NCI-H524 (cell line): ENCODE measurements around the gene RTBDN.
"Not testable (repeated sequence)": the region's sequence is repeated elsewhere in the genome, so short reads cannot be mapped to it uniquely, and the experiment has no call there.

ENCODE experiments used
- DNase-seq, 2 experiments: peaks; one replicate each; lab custom pipeline; 2025; lab: John Stamatoyannopoulos, UW

The RTBDN gene

DNA sequence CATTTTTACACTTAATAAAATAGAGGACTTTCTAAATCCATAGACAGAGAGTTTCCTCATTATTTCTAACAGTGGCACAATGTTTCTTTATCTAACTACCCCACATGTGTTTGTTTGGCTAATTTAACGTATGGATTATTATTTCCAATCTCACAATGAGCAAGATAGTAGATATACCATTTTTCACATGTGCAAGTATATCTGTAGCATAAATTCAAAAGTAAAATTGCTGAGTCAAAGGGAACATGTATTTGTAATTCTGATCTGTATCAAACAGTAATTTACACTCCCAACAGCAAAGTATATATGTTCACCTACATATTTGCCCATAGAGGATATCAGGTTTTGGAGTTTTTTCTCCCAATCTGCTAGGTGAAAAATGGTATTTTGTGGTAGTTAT lies 22.3 kb upstream of the RTBDN start:
- DNase-seq, result no peak

DNA sequence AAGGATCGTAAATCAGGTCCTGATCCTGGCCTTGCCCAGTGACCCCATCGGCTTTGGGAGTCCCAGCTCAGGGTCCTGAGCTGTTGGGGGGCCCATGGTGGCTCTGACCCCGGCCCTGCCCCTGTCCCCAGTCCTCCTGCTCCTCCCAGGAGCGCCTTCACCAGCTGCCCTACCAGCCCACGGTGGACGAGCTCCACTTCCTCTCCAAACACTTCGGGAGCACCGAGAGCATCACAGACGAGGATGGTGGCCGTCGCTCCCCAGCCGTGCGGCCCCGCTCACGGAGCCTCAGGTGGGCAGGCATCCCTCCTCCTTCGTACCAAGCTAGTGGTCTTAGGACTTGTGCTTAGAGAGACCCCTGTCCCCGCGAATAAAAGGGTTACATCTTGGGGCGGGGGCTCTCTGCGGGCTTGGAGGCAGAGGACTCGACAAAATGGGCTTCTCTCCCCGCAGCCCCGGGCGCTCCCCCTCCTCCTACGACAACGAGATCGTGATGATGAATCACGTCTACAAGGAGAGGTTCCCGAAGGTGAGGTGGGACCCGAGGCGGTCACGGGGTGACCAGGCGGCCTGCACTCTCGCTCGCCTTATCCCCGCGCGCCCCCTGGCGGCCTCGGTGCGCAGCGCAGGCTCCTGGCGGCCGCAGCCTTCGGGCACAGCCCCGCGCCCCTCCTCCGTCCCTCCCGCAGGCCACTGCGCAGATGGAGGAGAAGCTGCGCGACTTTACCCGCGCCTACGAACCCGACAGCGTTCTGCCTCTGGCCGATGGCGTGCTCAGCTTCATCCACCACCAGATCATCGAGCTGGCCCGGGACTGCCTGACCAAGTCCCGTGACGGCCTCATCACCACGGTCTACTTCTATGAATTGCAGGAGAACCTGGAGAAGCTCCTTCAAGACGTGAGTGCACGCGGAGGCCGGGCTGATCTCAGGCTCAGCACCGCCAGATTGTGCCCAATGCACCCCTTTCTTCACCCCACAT lies 13.1 kb upstream of the RTBDN start:
- DNase-seq, result peak; percentile 52 to 81

DNA sequence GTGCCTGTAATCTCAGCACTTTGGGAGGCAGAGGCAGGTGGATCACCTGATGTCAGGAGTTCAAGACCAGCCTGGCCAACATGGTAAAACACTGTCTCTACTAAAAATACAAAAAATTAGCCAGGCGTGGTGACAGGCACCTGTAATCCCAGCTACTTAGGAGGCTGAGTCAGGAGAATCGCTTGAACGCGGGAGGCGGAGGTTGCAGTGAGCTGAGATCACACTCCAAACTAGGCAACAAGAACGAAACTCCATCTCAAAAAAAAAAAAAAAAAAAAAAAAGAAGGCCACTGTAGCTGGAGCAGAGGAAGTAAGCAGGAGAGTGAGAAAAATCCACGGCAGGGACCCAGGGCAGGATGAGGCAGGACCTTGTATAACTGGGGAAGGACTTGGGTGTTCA lies 12.2 kb upstream of the RTBDN start:
- not testable (repeated sequence) for DNase-seq

DNA sequence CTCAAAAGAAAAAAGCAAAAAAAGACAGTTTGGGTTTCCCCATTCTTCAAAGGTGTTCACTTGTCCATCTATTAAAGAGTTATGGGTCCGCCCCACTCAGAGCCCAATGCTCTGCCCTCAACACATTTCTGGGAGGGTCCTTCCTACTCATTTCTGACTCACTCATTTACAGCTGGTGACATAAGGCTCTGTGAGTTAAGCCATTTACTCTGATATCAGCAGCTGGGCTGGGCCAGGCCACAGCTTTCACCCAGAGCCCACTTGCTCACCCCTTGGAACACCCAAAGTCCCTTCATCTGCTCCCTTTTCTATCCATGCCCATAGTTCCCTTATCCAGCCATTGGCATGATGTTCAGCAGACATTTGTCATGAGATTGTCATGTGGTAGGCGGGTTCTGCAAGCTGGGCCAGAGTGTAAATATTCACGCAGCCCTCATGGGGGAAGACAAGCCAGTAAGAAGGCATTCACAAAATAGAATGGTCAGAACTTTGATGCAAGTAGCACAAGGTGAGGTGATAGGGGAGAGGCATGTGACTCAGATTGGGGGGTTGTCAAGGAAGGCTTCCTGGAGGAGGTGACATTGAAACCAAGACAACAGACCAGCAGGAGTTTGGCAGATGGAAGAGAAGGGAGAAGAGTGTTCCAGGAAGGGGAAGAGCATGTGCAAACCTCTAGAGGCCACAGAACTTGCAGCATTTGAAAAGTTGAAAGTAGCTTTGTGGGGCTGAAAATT lies 9.8 kb upstream of the RTBDN start:
- no peak for DNase-seq

DNA sequence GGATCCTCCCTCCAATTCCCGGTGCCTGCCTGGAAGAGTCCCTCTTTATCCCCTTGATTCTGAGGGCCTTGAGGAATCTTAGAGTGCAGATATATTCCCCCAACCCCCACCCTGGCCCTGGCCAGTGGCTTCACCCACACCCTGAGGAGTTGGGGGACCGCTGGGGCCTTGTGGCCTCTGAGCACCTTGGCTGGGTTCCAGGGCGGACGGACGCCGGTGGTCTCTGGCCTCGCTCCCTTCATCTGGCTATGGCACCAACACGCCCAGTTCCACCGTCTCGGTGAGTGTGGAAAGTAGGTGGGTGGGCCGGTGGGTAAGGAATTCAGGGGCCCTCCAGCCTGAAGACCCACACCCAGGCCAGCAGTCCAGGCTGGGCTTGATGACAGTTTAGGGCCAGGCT lies 8.9 kb upstream of the RTBDN start:
- DNase-seq, result no peak

DNA sequence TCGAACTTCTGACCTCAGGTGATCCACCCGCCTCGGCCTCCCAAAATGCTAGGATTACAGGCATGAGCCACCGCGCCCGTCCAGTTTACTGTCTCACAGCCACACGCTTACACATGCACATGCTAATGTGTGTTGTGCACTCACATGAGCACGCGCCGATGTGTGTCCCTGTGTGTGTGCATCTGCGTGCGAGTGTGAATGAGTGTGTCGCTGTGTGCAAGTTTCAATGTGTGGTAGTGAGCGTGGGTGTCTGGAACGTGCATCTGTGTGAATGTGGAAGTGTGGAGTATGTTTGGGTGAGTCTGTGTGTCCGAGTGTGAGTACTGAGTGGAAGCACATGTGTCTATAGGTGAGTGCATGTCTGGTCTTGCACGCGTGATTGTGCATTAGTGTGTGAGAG lies 8.1 kb upstream of the RTBDN start:
- no peak for DNase-seq

DNA sequence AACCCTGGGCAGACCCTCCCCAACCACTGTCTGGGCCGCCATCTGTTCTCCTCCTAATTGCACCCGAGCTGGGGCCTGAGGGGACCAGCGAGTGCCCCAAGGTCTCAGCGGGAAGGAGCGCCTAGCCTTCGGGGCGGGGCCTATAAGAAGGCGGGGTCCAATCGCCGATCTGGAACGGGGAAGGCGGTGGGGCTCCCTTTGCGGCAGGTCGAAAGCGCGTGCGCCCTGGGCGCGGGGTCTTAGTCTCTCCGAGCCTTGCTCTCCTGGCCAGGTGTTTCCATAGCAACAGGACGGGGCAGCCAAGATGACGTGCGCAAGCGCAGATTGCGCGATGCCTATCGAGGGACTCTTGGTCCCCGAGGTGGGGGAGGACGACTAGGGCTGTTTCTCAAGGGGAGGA lies 6.7 kb upstream of the RTBDN start:
- peak; percentile 92 to 93 for DNase-seq

DNA sequence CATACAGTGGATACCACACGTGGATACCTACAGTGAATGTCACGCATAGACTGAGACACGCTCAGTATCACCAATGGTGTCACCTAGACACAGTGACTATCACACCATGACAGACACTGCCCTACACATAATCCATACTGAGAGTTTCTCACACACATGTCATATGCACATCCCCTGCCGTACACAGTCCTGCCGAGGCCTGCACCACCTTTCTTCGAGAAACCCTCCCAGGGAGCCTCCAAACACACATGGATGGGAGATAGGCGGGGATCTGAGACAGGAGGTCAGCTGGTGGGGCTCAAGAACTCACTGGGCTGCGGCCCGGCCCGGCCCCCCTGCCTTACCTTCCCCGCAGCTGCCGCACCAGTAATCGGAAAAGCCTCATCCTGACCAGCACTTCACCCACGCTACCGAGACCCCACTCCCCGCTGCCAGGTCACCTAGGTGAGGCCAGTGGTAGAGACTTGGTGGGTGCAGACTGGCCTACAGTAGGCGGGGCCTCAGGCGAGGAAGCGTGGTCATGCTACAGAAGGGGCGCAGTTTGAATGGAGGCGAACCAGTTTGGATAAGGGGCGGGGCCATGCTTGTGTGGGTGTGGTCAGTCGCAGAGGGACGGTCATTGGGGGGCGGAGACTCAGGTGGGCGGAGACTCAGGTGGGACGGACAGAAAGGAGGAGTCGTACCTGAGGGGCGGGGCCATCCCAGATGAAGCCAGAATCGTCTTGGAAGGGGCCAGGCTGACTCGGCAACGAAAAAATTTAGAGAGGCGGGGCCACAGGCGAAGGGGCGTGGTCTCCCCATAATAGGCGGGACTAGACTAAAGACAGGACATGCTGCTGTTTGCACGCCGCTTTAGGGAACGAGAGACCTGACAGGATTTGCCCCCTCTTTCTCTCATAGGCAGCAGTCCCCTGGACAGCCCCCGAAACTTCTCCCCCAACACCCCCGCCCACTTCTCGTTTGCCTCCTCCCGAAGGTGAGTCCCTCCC lies 6.0 kb upstream of the RTBDN start:
- DNase-seq, result peak; percentile 65 to 70

DNA sequence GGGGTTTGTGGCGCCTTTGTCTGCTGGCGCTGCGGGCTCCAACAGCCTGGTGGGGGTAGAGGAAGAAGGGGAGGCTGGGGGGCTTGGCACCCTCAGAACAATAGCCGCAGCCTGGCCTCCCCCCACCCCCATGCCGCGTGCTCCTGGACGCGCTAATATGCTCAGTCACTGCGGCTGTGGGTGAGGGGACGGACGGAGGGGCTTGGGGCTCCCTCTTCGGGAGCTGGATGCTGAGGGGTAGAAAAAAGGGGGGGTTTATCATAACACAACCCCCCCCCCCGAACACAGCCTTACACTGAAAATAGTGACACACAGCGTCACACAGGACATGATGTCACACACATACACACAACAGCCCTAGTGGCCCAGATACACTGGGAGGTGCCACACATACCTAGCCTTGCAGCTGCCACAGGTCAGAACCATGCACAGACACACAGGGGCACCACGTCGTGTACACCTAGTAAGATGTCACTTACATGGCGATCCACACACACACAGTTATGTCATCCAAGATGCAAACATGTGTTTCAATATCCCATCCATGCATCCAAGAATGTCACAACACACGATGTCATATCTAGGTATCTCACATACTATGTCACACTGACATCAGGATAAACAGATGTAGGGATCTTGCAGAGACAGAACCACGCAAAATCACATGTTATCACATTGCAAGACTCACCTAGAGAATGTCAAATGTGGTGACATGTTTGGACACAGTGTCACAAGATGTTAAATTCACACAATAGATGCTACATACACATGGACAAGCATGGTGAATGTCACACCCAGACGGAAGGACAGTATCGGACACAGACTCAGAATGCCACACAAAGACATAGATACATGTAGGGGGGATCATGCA lies 4.7 kb upstream of the RTBDN start:
- peak in 1 of 2 experiments; percentile 43 for DNase-seq

DNA sequence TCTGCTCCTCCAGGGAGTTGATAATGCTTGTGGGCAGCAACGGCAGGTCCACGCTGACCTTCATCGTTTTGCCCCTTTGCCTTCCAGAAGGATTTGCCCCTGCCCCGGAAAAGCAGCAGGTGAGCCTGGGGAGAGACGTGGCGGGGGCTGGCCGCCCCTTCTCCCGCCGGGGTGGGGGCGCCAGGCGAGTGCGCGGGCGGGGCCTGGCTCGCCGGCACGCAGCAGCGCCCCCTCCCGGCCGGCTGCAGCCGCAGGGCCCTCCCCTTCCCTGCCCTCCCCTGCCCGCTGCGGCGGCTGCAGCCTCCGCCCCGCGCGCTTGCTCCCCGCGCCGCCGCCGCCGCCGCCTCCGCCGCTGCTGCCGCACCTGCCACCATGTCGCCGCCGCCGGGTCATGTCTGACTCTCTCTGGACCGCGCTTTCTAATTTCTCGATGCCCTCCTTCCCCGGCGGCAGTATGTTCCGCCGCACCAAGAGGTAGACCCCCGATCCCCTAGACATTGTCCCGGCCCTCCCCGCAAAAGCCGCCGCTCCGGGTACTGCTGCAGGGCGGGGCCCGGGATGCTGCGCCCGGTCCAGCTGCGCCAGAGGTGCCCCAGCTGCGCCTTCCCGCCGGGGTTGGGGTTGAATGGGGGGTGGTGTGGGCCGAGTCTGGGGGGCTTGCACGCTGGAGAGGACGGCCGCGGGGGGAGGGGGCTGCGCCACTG lies 4.0 kb upstream of the RTBDN start, which contains the start of gene MAST1:
Gene MAST1, plus strand, starts transcription at position 334 of the 704 bp plus-strand sequence. Its CDS starts 58 bp downstream, at position 392.
- peak in 1 of 2 experiments; percentile 52 for DNase-seq

DNA sequence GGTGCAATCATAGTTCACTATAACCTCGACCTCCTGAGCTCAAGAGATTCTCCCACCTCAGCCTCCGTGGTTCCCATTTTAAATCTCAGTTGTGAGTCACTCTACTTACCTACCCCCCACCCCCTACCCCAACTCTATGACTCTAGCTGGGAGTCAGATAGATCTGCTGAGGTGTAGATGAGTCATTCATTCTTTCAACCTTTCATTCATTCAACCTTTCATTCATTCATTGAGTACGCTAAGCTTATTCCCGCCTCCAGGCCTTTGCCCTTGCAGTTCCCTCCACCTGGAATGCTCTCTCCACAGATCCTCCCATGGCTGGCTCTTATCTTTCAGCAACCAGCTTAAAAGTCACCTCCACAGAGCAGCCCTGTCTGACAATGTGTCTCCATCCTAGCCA lies 2.8 kb upstream of the RTBDN start:
- DNase-seq, result no peak

DNA sequence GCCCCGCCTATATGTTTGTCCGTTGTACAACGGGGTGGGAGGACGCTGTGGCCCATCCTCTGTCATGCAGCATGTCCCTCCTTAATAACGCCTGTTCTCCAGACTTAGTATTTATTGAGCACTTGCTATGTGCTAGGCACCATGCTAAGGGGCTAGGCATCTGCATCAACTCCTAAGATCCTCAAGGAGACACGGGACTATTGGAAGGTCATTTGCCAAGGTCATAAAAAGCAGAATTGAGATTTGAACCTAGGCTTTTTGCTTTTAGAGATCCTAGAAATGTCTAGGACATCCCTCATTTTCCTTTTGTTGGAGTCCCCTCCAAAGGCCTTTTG lies 2.1 kb upstream of the RTBDN start:
- no peak for DNase-seq

DNA sequence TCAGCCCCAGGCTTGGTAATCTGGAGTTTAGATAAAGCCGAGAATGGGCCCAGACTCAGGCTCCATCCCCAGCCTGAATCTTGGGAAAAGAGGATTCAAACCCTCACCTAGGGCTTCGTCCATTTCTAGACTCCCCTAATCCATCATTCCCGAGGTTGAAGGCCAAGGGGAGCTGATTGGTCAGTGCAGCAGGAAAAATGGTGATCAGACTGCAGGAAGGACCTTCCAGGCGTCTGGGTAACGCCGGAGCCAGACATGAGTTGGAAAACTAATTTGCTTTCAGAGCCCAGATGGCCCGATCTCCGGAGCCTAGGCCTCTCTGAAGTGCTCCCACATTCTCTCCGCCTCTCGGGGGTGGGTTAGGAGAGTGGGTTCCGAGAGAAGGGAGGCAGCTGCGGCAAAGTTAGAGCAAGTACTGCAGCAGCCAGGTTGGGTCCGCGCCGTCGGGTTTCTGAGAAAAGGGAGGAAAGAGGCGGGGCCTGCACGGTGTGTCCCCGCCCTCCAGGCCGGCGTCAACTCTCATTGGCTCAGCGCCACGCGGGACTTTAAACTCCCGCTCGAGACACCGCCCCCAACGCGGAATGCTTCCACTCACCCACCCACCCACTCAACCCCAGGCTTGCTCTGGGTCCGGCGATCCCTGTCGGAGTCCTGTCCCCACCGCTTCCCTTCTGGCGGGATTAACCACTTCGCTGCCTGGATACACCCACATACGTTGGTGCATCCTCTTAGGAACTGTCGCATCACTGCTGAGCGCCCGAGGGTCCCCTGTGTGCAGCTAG lies 788 bp upstream of the RTBDN start:
- DNase-seq, result peak; percentile 59 to 66

DNA sequence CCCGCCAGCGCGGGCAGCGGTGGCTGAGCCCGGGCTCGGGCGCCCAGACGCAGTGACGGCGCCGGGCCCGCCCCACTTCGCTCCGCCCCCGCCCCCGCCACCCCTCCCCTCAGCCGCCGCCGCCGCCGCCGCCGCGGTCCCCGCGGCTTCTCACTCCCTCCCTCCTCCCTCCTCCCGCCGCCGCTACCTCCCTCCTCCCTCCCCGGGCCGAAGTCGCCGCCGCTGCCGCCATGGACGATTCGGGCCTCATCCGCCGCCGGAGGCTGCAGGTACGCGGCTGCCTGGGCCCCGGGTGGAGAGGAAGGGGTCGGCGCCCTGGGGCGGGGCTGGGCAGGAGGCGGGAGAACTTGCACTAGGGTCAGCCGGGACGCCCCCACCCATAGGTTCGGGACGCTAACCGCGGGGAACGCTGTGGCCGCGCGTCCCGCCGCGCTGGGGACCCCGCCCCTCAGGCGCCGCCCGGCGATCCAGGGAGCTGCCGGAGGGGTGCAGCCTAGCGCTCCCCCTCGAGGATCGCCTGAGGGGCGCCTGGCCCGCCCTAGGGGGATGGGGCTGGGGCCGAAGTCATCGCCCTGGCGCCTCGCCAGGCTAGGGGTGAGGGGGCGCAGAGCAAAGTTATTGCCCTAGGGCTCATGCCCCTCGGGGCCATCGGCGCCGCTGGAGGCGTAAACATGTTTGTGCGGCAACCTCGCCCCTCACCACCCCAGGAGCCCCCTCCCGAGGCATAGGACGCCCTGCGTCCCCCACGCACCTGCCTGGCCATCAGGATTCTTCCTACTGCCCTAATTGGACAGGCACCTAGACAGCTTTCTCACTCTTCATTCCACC lies 427 bp downstream of the RTBDN start:
- DNase-seq, result peak; percentile 43 to 60

DNA sequence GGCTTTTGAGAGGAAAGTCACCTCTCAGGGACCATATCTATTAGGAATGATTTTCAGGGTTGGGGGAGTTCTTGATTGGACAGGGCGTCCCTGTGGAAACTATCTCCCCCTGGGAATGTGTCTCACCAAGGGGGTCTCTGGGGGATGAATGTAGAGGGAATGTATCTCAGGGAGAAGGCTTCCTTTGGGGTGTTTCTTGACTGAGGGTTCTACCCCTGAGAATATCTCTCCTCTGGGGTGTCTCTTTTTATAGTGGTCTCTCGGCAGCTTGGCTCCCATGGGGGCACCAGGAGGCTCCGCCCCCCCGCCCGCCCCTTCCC lies 1.0 kb downstream of the RTBDN start:
- peak in 1 of 2 experiments; percentile 73 for DNase-seq

DNA sequence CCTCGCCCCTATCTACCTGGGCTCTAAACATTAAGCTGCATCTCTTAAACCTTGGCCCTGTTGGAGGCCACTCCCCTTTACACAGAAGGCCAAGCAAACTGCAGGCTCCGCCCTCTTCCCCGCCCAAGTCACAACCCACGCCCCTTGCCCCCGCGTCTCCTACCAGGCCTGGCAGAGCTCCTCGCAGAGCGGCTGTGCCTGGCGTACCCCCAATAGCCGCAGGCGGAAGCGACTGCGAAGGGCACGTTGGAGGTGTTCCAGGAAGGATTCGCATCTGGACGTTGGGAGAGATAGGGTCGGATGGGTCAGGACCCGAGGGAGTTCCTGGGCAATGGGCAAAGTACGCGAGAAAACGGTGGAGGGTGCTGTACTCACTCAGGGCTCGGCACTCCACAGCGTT lies 5.9 kb downstream of the RTBDN start:
- DNase-seq, result peak in 1 of 2 experiments; percentile 57

DNA sequence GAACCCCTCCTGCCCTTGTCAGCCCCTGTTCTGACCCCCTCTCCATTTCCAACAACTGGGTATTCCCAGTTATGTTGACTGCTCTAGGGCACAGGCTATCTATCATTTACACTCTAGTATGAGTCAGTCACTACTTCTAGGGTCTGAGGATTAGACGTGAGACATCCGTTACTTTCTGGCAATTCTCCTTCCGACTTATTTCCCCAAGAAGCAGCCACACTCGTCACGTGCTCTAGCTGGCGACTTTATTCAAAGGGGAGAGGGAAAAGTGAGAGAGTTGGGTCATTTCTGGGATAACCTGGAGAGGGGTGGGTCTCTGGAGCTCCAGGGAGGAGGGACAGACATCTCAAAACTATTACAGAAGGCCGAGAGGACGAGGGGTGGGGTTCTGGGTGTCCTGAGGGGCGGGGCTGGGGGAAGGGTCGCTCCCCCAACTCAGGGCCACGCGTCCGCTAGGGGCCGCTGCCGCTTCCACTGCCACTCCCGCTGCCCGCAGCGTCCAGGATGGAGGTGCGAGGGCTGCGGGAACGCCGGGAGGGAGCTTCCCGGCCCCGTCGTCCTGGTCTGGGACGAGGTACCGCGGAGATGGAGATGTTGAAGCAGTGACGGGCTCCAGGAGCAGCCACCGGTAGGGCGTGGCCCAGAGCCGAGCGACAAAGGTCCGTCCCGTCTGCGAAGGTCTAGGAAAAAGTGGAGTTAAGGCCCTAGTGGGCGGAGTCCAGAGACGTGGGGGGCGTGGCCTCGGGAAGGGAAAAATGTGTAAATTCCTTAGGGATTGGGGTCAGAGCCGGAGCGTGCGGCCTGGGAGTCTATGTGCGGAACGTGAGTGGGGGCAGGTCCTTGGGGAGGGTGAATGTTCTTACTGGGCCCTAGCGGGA lies 8.9 kb downstream of the RTBDN start:
- peak; percentile 37 to 66 for DNase-seq

DNA sequence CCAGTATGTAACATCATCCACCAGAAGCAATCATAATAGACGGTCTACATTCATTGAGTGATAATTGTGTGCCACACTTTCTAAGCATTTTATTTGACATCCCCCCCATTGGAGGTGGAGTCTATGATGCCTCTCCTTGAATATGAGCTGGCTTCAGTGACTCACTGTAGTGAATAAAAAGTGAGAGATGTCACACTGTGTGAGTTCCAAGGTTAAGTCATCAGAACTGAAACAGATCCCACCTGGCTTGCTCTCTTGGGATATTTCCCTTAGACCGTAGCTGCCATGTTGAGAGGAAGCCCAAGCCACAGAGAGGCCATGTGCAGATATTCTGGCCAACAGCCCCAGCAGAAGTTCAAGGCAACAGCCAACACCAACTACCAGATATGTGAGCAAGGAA lies 12.6 kb downstream of the RTBDN start:
- no peak for DNase-seq
